ENCODE data around the gene DMGDH.

Gene DMGDH

GRCh38 chr5:78979117-78979742, 90.2 kb downstream of the DMGDH start:
- DNase-seq (ENCODE audit: low spot score): no peak
- in situ Hi-C loops (cut with MboI; ENCODE audit: low sequenced_read_pairs, unreplicated experiment): no loop called here
- TF ChIP-seq CTCF (IDR thresholded peaks at IDR 0.05; ENCODE audit: borderline replicate concordance, control extremely low read depth, extremely low read depth, insufficient read depth, missing control alignments): no peak

- in situ Hi-C loops (cut with MboI; ENCODE audit: low sequenced_read_pairs, unreplicated experiment): no loop called here
- no peak for TF ChIP-seq CTCF (IDR thresholded peaks at IDR 0.05; ENCODE audit: borderline replicate concordance, control extremely low read depth, extremely low read depth, insufficient read depth, missing control alignments)
- no peak for DNase-seq (ENCODE audit: low spot score)
These were observed 94.4 kb downstream of the DMGDH start for GRCh38 chr5:78975035-78975434.

GRCh38 chr5:78974601-78975000, 94.9 kb downstream of the DMGDH start:
- DNase-seq (ENCODE audit: low spot score): no peak
- no peak for TF ChIP-seq CTCF (IDR thresholded peaks at IDR 0.05; ENCODE audit: borderline replicate concordance, control extremely low read depth, extremely low read depth, insufficient read depth, missing control alignments)
- in situ Hi-C loops (cut with MboI; ENCODE audit: low sequenced_read_pairs, unreplicated experiment): no loop called here

- TF ChIP-seq CTCF (IDR thresholded peaks at IDR 0.05; ENCODE audit: borderline replicate concordance, control extremely low read depth, extremely low read depth, insufficient read depth, missing control alignments): no peak
- in situ Hi-C loops (cut with MboI; ENCODE audit: low sequenced_read_pairs, unreplicated experiment): no loop called here
- DNase-seq (ENCODE audit: low spot score): no peak
These were observed 95.5 kb downstream of the DMGDH start for GRCh38 chr5:78974011-78974410.

- no peak for TF ChIP-seq CTCF (IDR thresholded peaks at IDR 0.05; ENCODE audit: borderline replicate concordance, control extremely low read depth, extremely low read depth, insufficient read depth, missing control alignments)
- no peak for DNase-seq (ENCODE audit: low spot score)
- in situ Hi-C loops (cut with MboI; ENCODE audit: low sequenced_read_pairs, unreplicated experiment): no loop called here
These were observed 96.6 kb downstream of the DMGDH start for GRCh38 chr5:78972654-78973428.

GRCh38 chr5:78971998-78972397, 97.5 kb downstream of the DMGDH start:
- TF ChIP-seq CTCF (IDR thresholded peaks at IDR 0.05; ENCODE audit: borderline replicate concordance, control extremely low read depth, extremely low read depth, insufficient read depth, missing control alignments): no peak
- DNase-seq (ENCODE audit: low spot score): no peak
- in situ Hi-C loops (cut with MboI; ENCODE audit: low sequenced_read_pairs, unreplicated experiment): no loop called here

All from GM13976 (cell line).